ENCODE results near the gene HNRNPA1L2. TPM values are rescaled to one million over a fixed set of nuclear protein-coding genes. Genes with fewer than 3 reads are reported as not detected.

Gene HNRNPA1L2
- total and polyA plus RNA-seq, 2 of the 8 experiments (the other 6 are each of a cell fraction or from before 2014, with no cell fraction given), result 3.7 to 8.9 TPM

DNA sequence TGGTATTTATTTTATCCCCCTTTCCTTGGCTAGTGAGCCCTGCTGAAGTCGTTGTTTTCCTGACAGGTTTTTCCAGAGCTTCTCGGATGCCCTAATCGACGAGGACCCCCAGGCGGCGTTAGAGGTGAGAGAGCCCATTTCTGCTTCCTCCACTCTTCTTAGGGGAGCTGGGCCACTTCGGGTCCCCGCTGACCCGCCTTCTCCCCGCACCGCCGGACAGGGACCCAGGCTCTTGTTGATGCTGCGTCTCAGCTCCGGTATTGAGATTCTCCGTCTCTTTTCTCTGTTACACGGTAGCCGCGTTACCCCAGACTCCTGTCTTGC is 10.7 kb downstream of the HNRNPA1L2 start (continued):
- TF ChIP-seq, protein P1, sequence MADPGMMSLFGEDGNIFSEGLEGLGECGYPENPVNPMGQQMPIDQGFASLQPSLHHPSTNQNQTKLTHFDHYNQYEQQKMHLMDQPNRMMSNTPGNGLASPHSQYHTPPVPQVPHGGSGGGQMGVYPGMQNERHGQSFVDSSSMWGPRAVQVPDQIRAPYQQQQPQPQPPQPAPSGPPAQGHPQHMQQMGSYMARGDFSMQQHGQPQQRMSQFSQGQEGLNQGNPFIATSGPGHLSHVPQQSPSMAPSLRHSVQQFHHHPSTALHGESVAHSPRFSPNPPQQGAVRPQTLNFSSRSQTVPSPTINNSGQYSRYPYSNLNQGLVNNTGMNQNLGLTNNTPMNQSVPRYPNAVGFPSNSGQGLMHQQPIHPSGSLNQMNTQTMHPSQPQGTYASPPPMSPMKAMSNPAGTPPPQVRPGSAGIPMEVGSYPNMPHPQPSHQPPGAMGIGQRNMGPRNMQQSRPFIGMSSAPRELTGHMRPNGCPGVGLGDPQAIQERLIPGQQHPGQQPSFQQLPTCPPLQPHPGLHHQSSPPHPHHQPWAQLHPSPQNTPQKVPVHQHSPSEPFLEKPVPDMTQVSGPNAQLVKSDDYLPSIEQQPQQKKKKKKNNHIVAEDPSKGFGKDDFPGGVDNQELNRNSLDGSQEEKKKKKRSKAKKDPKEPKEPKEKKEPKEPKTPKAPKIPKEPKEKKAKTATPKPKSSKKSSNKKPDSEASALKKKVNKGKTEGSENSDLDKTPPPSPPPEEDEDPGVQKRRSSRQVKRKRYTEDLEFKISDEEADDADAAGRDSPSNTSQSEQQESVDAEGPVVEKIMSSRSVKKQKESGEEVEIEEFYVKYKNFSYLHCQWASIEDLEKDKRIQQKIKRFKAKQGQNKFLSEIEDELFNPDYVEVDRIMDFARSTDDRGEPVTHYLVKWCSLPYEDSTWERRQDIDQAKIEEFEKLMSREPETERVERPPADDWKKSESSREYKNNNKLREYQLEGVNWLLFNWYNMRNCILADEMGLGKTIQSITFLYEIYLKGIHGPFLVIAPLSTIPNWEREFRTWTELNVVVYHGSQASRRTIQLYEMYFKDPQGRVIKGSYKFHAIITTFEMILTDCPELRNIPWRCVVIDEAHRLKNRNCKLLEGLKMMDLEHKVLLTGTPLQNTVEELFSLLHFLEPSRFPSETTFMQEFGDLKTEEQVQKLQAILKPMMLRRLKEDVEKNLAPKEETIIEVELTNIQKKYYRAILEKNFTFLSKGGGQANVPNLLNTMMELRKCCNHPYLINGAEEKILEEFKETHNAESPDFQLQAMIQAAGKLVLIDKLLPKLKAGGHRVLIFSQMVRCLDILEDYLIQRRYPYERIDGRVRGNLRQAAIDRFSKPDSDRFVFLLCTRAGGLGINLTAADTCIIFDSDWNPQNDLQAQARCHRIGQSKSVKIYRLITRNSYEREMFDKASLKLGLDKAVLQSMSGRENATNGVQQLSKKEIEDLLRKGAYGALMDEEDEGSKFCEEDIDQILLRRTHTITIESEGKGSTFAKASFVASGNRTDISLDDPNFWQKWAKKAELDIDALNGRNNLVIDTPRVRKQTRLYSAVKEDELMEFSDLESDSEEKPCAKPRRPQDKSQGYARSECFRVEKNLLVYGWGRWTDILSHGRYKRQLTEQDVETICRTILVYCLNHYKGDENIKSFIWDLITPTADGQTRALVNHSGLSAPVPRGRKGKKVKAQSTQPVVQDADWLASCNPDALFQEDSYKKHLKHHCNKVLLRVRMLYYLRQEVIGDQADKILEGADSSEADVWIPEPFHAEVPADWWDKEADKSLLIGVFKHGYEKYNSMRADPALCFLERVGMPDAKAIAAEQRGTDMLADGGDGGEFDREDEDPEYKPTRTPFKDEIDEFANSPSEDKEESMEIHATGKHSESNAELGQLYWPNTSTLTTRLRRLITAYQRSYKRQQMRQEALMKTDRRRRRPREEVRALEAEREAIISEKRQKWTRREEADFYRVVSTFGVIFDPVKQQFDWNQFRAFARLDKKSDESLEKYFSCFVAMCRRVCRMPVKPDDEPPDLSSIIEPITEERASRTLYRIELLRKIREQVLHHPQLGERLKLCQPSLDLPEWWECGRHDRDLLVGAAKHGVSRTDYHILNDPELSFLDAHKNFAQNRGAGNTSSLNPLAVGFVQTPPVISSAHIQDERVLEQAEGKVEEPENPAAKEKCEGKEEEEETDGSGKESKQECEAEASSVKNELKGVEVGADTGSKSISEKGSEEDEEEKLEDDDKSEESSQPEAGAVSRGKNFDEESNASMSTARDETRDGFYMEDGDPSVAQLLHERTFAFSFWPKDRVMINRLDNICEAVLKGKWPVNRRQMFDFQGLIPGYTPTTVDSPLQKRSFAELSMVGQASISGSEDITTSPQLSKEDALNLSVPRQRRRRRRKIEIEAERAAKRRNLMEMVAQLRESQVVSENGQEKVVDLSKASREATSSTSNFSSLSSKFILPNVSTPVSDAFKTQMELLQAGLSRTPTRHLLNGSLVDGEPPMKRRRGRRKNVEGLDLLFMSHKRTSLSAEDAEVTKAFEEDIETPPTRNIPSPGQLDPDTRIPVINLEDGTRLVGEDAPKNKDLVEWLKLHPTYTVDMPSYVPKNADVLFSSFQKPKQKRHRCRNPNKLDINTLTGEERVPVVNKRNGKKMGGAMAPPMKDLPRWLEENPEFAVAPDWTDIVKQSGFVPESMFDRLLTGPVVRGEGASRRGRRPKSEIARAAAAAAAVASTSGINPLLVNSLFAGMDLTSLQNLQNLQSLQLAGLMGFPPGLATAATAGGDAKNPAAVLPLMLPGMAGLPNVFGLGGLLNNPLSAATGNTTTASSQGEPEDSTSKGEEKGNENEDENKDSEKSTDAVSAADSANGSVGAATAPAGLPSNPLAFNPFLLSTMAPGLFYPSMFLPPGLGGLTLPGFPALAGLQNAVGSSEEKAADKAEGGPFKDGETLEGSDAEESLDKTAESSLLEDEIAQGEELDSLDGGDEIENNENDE (IDR thresholded peaks at IDR 0.05; ENCODE audit: insufficient replicate concordance, low read length), result no peak
- no peak for TF ChIP-seq SUZ12 (IDR thresholded peaks at IDR 0.05; ENCODE audit: low read length)
- no peak for TF ChIP-seq SP2 (IDR thresholded peaks at IDR 0.05; ENCODE audit: low read length)
- no peak for TF ChIP-seq RNF2 (IDR thresholded peaks at IDR 0.05; ENCODE audit: borderline replicate concordance, low read depth, low read length, missing control alignments, poor library complexity, severe bottlenecking)
- no peak for TF ChIP-seq TCF12 (IDR thresholded peaks at IDR 0.05; ENCODE audit: low read depth, low read length)
- TF ChIP-seq, protein P2, sequence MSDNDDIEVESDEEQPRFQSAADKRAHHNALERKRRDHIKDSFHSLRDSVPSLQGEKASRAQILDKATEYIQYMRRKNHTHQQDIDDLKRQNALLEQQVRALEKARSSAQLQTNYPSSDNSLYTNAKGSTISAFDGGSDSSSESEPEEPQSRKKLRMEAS (IDR thresholded peaks at IDR 0.05), result no peak
- TF ChIP-seq EGR1 (IDR thresholded peaks at IDR 0.05; ENCODE audit: borderline replicate concordance, low read depth, low read length), result no peak
- no peak for TF ChIP-seq KDM5A (IDR thresholded peaks at IDR 0.05; ENCODE audit: low read length)
- TF ChIP-seq CHD2 (IDR thresholded peaks at IDR 0.05; ENCODE audit: low read length), result no peak
- no peak for TF ChIP-seq SIN3A (conservative IDR thresholded peaks at IDR 0.05 in 1 of 2, IDR thresholded peaks at IDR 0.05 in 1 of 2; ENCODE audit: low read depth in 1 of 2, low read length in 2 of 2)
- TF ChIP-seq, protein P3, sequence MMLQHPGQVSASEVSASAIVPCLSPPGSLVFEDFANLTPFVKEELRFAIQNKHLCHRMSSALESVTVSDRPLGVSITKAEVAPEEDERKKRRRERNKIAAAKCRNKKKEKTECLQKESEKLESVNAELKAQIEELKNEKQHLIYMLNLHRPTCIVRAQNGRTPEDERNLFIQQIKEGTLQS (IDR thresholded peaks at IDR 0.05; ENCODE audit: insufficient read depth, low read depth, low read length), result no peak

Measured in H1 (cell line).